ENCODE measurements around the gene ZBTB3.

ZBTB3 gene

DNA sequence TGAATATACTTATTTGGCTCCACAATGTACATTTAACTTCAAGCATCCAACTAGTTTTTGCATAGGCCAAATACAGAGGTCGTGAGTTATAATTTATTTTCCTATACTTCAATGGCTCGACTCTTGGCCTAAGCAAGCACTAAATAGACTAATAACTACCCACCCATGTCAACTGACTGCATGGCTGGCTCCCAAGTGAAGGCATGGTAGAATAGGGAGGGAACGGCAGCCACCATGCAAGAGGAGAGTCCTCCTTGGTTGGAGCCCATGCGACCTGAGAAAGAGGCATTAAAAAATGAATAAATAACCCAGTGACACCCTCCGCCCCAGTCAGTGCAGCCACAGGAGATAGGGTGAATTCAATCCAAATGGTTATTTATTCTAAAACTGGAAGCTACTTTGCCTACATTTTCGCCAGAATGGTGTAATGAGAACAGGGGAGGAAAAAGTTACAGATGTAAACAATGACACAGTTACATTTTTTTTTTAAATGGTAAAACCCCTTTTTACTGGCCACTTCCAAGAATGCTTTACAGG, 41.6 kb downstream of the ZBTB3 start:
- H3K18ac ChIP-seq (ENCODE audit: low read length) = no peak overlapping the region
- no peak overlapping the region for H2BK15ac ChIP-seq (ENCODE audit: low read length)
- H2BK5ac ChIP-seq (ENCODE audit: low read length) = no peak overlapping the region
- H3K4me2 ChIP-seq (ENCODE audit: insufficient read depth, low read length, poor library complexity, severe bottlenecking) = no peak overlapping the region
- H4K91ac ChIP-seq (ENCODE audit: low read depth, low read length, poor library complexity) = no peak overlapping the region
- no peaks in the 10 kb centered on the region for H3K27me3 ChIP-seq (ENCODE audit: control insufficient read depth in 3 of 3, insufficient read depth in 3 of 3, low read depth in 1 of 3, low read length in 3 of 3)
- DNase-seq (ENCODE audit: low spot score) = no peak
- H3K23ac ChIP-seq (ENCODE audit: low read depth, low read length, poor library complexity) = no peak overlapping the region
- peaks cover 10 to 15% of the 10 kb centered on the region in 2 donors for H3K4me1 ChIP-seq (ENCODE audit: control insufficient read depth in 2 of 2, insufficient read depth in 1 of 2, low read depth in 1 of 2, low read length in 2 of 2)
- no peak overlapping the region for H2AFZ ChIP-seq (ENCODE audit: low read length)
- no peaks in the 10 kb centered on the region for H3K9me3 ChIP-seq (replicated peaks in 1 of 2; ENCODE audit: control insufficient read depth in 2 of 2, insufficient read depth in 1 of 2, low read depth in 1 of 2, low read length in 2 of 2)
- no peak overlapping the region for H3K4ac ChIP-seq (ENCODE audit: low read length)
- no peak overlapping the region for H2BK12ac ChIP-seq (ENCODE audit: low read length)
- no peak overlapping the region for H4K8ac ChIP-seq (ENCODE audit: low read depth, low read length)
- H2AK5ac ChIP-seq (ENCODE audit: low read depth, low read length) = no peak overlapping the region
- WGBS, 2 donors (ENCODE audit: extremely low coverage in 2 of 2, insufficient read length in 2 of 2, insufficient replicate concordance in 1 of 2) = no CpG with 5 or more reads among the region's 6 CpGs
- H3K14ac ChIP-seq (ENCODE audit: low read length) = no peak overlapping the region
- no peak overlapping the region for H3K4me3 ChIP-seq (ENCODE audit: low read length in 2 of 2)
- no peak overlapping the region for H3K27ac ChIP-seq (replicated peaks; ENCODE audit: low read length)
- peaks cover 46 to 84% of the 10 kb centered on the region in 2 donors for H3K36me3 ChIP-seq (replicated peaks in 1 of 2; ENCODE audit: control insufficient read depth in 2 of 2, insufficient read depth in 2 of 2, low read length in 2 of 2)
- no peaks in the 10 kb centered on the region for H3K79me1 ChIP-seq (ENCODE audit: low read depth, low read length)
- no peak overlapping the region for H2BK120ac ChIP-seq (ENCODE audit: low read depth, low read length)
- H3K9ac ChIP-seq (ENCODE audit: low read depth, low read length, poor library complexity) = no peak overlapping the region

DNA sequence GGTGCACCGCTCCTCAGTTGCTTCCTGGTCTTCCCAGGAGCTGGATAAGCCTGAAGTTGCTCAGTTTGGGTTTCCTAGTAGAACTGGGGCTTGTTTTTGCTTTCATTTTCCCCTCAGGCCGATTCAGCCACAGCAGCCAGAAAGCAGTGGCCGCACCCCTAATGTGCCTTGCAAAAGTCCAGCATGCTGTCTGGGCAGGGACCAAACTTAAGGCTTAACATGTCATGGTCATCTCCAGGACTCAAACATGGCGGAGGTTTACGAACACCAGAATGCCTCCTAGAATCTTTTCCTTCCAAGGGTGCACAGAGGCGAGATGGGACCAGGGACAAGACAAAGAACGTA, 44.0 kb downstream of the ZBTB3 start:
- Histone ChIP-seq H2BK12ac (ENCODE audit: low read length) (no peak overlapping the region), H3K4me3 (ENCODE audit: low read length in 2 of 2) (peak overlapping the region; percentile 19 to 49), H3K18ac (ENCODE audit: low read length) (peak overlapping the region; percentile 84), H3K9me3 (replicated peaks in 1 of 2; ENCODE audit: control insufficient read depth in 2 of 2, insufficient read depth in 1 of 2, low read depth in 1 of 2, low read length in 2 of 2) (no peaks in the 10 kb centered on the region), H2AFZ (ENCODE audit: low read length) (peak overlapping the region; percentile 81), H3K79me1 (ENCODE audit: low read depth, low read length) (no peaks in the 10 kb centered on the region), H2AK5ac (ENCODE audit: low read depth, low read length) (no peak overlapping the region), H3K4me1 (ENCODE audit: control insufficient read depth in 2 of 2, insufficient read depth in 1 of 2, low read depth in 1 of 2, low read length in 2 of 2) (peaks cover 23 to 31% of the 10 kb centered on the region in 2 donors), H2BK120ac (ENCODE audit: low read depth, low read length) (no peak overlapping the region), H3K4ac (ENCODE audit: low read length) (no peak overlapping the region), H3K27ac (replicated peaks; ENCODE audit: low read length) (peak overlapping the region; percentile 85), H2BK5ac (ENCODE audit: low read length) (no peak overlapping the region), H3K27me3 (ENCODE audit: control insufficient read depth in 3 of 3, insufficient read depth in 3 of 3, low read depth in 1 of 3, low read length in 3 of 3) (no peaks in the 10 kb centered on the region), H3K36me3 (replicated peaks in 1 of 2; ENCODE audit: control insufficient read depth in 2 of 2, insufficient read depth in 2 of 2, low read length in 2 of 2) (peaks cover 29 to 66% of the 10 kb centered on the region in 2 donors), H3K23ac (ENCODE audit: low read depth, low read length, poor library complexity) (no peak overlapping the region), H3K14ac (ENCODE audit: low read length) (no peak overlapping the region), H4K91ac (ENCODE audit: low read depth, low read length, poor library complexity) (peak overlapping the region; percentile 30), H3K4me2 (ENCODE audit: insufficient read depth, low read length, poor library complexity, severe bottlenecking) (peak overlapping the region; percentile 64), H2BK15ac (ENCODE audit: low read length) (no peak overlapping the region), H4K8ac (ENCODE audit: low read depth, low read length) (peak overlapping the region; percentile 54), H3K9ac (ENCODE audit: low read depth, low read length, poor library complexity) (no peak overlapping the region)
- WGBS, 2 donors (ENCODE audit: extremely low coverage in 2 of 2, insufficient read length in 2 of 2, insufficient replicate concordance in 1 of 2) = no CpG with 5 or more reads among the region's 7 CpGs
- DNase-seq (ENCODE audit: low spot score) = no peak

GRCh38 chr11:62709247-62710000, 44.5 kb downstream of the ZBTB3 start:
- H2BK15ac ChIP-seq (ENCODE audit: low read length) = no peak overlapping the region
- no peak overlapping the region for H2AK5ac ChIP-seq (ENCODE audit: low read depth, low read length)
- peak overlapping the region; percentile 64 for H3K4me2 ChIP-seq (ENCODE audit: insufficient read depth, low read length, poor library complexity, severe bottlenecking)
- no peaks in the 10 kb centered on the region for H3K79me1 ChIP-seq (ENCODE audit: low read depth, low read length)
- no peak overlapping the region for H3K14ac ChIP-seq (ENCODE audit: low read length)
- H3K27ac ChIP-seq (replicated peaks; ENCODE audit: low read length) = peak overlapping the region; percentile 85
- no peak overlapping the region for H2BK5ac ChIP-seq (ENCODE audit: low read length)
- H2BK12ac ChIP-seq (ENCODE audit: low read length) = no peak overlapping the region
- H2AFZ ChIP-seq (ENCODE audit: low read length) = peak overlapping the region; percentile 81
- H3K4me1 ChIP-seq (ENCODE audit: control insufficient read depth in 2 of 2, insufficient read depth in 1 of 2, low read depth in 1 of 2, low read length in 2 of 2) = peaks cover 23 to 31% of the 10 kb centered on the region in 2 donors
- no peaks in the 10 kb centered on the region for H3K9me3 ChIP-seq (replicated peaks in 1 of 2; ENCODE audit: control insufficient read depth in 2 of 2, insufficient read depth in 1 of 2, low read depth in 1 of 2, low read length in 2 of 2)
- H3K4ac ChIP-seq (ENCODE audit: low read length) = no peak overlapping the region
- peak overlapping the region; percentile 30 for H4K91ac ChIP-seq (ENCODE audit: low read depth, low read length, poor library complexity)
- H3K23ac ChIP-seq (ENCODE audit: low read depth, low read length, poor library complexity) = no peak overlapping the region
- H3K4me3 ChIP-seq (ENCODE audit: low read length in 2 of 2) = peak overlapping the region; percentile 29 to 77
- H3K36me3 ChIP-seq (replicated peaks in 1 of 2; ENCODE audit: control insufficient read depth in 2 of 2, insufficient read depth in 2 of 2, low read length in 2 of 2) = peaks cover 25 to 67% of the 10 kb centered on the region in 2 donors
- H3K9ac ChIP-seq (ENCODE audit: low read depth, low read length, poor library complexity) = no peak overlapping the region
- WGBS, 2 donors (ENCODE audit: extremely low coverage in 2 of 2, insufficient read length in 2 of 2, insufficient replicate concordance in 1 of 2) = no CpG with 5 or more reads among the region's 47 CpGs
- peak; percentile 95 for DNase-seq (ENCODE audit: low spot score)
- no peaks in the 10 kb centered on the region for H3K27me3 ChIP-seq (ENCODE audit: control insufficient read depth in 3 of 3, insufficient read depth in 3 of 3, low read depth in 1 of 3, low read length in 3 of 3)
- H3K18ac ChIP-seq (ENCODE audit: low read length) = peak overlapping the region; percentile 84
- no peak overlapping the region for H2BK120ac ChIP-seq (ENCODE audit: low read depth, low read length)
- H4K8ac ChIP-seq (ENCODE audit: low read depth, low read length) = peak overlapping the region; percentile 54

GRCh38 chr11:62708793-62709192, 45.2 kb downstream of the ZBTB3 start:
- Histone ChIP-seq H3K4me2 (ENCODE audit: insufficient read depth, low read length, poor library complexity, severe bottlenecking) (peak overlapping the region; percentile 60), H3K4me1 (ENCODE audit: control insufficient read depth in 2 of 2, insufficient read depth in 1 of 2, low read depth in 1 of 2, low read length in 2 of 2) (peaks cover 23 to 31% of the 10 kb centered on the region in 2 donors), H3K27me3 (ENCODE audit: control insufficient read depth in 3 of 3, insufficient read depth in 3 of 3, low read depth in 1 of 3, low read length in 3 of 3) (no peaks in the 10 kb centered on the region), H4K91ac (ENCODE audit: low read depth, low read length, poor library complexity) (no peak overlapping the region), H3K18ac (ENCODE audit: low read length) (no peak overlapping the region), H2BK15ac (ENCODE audit: low read length) (no peak overlapping the region), H3K9me3 (replicated peaks in 1 of 2; ENCODE audit: control insufficient read depth in 2 of 2, insufficient read depth in 1 of 2, low read depth in 1 of 2, low read length in 2 of 2) (no peaks in the 10 kb centered on the region), H2AK5ac (ENCODE audit: low read depth, low read length) (peak overlapping the region; percentile 36), H4K8ac (ENCODE audit: low read depth, low read length) (no peak overlapping the region), H3K14ac (ENCODE audit: low read length) (no peak overlapping the region), H3K36me3 (replicated peaks in 1 of 2; ENCODE audit: control insufficient read depth in 2 of 2, insufficient read depth in 2 of 2, low read length in 2 of 2) (peaks cover 20 to 61% of the 10 kb centered on the region in 2 donors), H3K23ac (ENCODE audit: low read depth, low read length, poor library complexity) (no peak overlapping the region), H3K4ac (ENCODE audit: low read length) (no peak overlapping the region), H2BK12ac (ENCODE audit: low read length) (no peak overlapping the region), H2BK5ac (ENCODE audit: low read length) (peak overlapping the region; percentile 85), H2BK120ac (ENCODE audit: low read depth, low read length) (peak overlapping the region; percentile 2), H3K27ac (replicated peaks; ENCODE audit: low read length) (peak overlapping the region; percentile 62), H3K79me1 (ENCODE audit: low read depth, low read length) (no peaks in the 10 kb centered on the region), H3K4me3 (ENCODE audit: low read length in 2 of 2) (peak overlapping the region in 1 of 2 donors; percentile 77), H3K9ac (ENCODE audit: low read depth, low read length, poor library complexity) (peak overlapping the region; percentile 74), H2AFZ (ENCODE audit: low read length) (no peak overlapping the region)
- no CpG with 5 or more reads among the region's 7 CpGs for WGBS, 2 donors (ENCODE audit: extremely low coverage in 2 of 2, insufficient read length in 2 of 2, insufficient replicate concordance in 1 of 2)
- no peak for DNase-seq (ENCODE audit: low spot score)

Data from neuronal stem cell (in vitro differentiated cells).